NCI-H1417 treated with DMSO at 0.1 percent for 48 hours (cell line): Measurements from ENCODE around the gene CRACR2B.

Experiments
- DNase-seq: peaks from one replicate; lab custom pipeline; 2025; lab: John Stamatoyannopoulos, UW

CRACR2B gene

GRCh38 chr11:839875-840617 is 12.3 kb downstream of the CRACR2B start:
- no peak for DNase-seq

- no peak for DNase-seq
These were observed 14.3 kb downstream of the CRACR2B start for GRCh38 chr11:841981-842369.

- no peak for DNase-seq
These were observed 14.8 kb downstream of the CRACR2B start, which contains the start of the genes POLR2L and TSPAN4 for GRCh38 chr11:842370-843002. Gene POLR2L, minus strand, starts transcription at chr11:842529. Its CDS starts 21 bp downstream, at chr11:842508. Gene TSPAN4, plus strand, starts transcription at chr11:842852. Its CDS starts 7,453 bp downstream, at chr11:850305.

GRCh38 chr11:843086-843734 is 15.5 kb downstream of the CRACR2B start:
- no peak for DNase-seq

- DNase-seq = no peak
These were observed 16.3 kb downstream of the CRACR2B start for GRCh38 chr11:843818-844692.

GRCh38 chr11:844693-845644 is 17.2 kb downstream of the CRACR2B start:
- DNase-seq = no peak

GRCh38 chr11:845872-846495 is 18.3 kb downstream of the CRACR2B start:
- DNase-seq = no peak

GRCh38 chr11:846496-847098 is 18.9 kb downstream of the CRACR2B start:
- no peak for DNase-seq

- no peak for DNase-seq
These were observed 20.2 kb downstream of the CRACR2B start for GRCh38 chr11:847876-848275.

- DNase-seq = no peak
These were observed 20.7 kb downstream of the CRACR2B start for GRCh38 chr11:848380-848931.

- DNase-seq = no peak
These were observed 21.5 kb downstream of the CRACR2B start for GRCh38 chr11:849104-849824.

- no peak for DNase-seq
These were observed 22.4 kb downstream of the CRACR2B start for GRCh38 chr11:849951-850774.

- DNase-seq = no peak
These were observed 23.4 kb downstream of the CRACR2B start for GRCh38 chr11:850775-851763.

- DNase-seq = no peak
These were observed 25.0 kb downstream of the CRACR2B start for GRCh38 chr11:852762-853161.

- no peak for DNase-seq
These were observed 26.1 kb downstream of the CRACR2B start for GRCh38 chr11:853682-854448.
